ENCODE data around the gene TBC1D14.
"Not testable (repeated sequence)": the region's sequence is repeated elsewhere in the genome, so short reads cannot be mapped to it uniquely, and the experiment has no call there.

Gene TBC1D14

DNA sequence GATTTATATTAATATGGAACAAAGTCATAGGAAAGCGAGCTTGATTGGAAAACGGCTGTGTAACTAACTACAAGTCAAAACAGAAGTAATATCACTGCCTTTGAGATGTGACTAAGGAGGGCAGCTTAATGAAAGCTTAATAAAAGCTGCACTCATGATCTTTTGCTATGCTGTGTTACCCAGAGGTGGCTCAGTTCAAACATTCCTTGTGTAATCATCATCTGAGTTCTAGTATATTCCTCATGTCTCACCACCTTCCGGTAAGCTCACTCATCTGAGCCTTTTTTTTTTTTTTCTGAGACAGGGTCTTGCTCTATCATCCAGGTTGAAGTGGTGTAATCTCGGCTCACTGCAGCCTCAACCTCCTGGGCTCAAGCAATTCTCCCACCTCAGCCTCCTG lies 153.2 kb downstream of the TBC1D14 start:
- DNase-seq (ENCODE audit: low spot score): no peak

DNA sequence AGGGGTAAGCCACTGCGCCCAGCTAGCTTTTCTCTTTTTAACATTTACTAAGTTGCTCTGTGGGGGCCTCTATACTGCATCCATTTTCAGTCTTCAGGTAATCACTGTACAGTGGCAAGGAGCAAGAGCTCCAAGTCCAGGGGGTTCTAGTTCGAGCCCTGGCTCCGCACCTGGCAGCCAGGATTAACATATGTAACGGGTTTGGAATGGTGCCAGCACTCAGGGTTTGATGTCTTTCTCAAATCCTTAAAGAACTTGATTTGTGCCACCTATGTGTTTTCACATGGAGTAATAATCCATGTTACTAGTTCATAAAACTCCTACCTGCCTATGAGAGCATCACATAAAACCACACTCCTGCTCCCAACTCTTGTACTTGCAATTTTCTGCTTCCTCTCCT lies 153.7 kb downstream of the TBC1D14 start:
- DNase-seq (ENCODE audit: low spot score): no peak

DNA sequence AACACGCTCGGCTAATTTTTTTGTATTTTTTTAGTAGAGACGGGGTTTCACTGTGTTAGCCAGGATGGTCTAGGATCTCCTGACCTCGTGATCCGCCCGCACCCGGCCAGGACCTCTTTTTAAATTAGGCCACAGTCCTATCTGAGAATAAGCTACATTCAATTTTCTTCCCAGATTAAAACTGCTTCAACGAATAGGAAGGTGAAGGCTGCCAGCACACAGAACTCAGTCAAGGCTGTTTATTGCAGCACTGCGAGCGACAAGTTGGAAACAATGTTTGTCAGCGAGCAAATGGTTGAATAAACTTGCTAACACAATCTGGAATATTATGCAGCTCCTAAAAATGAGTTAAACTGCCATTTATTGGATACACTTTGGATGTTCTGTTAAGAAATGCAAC lies 156.4 kb downstream of the TBC1D14 start:
- DNase-seq (ENCODE audit: low spot score): no peak

DNA sequence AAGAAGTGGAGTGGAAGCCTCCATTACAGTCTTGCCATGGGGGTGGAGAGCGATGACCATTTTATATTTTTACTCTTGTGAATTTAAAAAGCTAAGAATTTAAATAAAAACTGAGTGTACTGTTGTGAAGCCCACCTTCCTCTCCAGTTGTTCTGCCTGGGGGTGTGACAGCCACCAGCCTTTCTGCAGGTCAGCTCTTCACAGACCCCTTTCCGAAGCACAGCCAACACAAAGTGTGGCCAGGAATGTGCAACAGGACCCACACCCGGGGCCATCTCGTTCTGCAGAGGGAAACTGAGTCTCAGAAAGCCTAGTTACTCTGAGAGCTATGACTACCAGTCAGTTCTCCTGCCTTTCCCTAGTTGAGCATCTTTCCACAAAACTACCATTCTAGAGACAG lies 156.9 kb downstream of the TBC1D14 start:
- no peak for DNase-seq (ENCODE audit: low spot score)

DNA sequence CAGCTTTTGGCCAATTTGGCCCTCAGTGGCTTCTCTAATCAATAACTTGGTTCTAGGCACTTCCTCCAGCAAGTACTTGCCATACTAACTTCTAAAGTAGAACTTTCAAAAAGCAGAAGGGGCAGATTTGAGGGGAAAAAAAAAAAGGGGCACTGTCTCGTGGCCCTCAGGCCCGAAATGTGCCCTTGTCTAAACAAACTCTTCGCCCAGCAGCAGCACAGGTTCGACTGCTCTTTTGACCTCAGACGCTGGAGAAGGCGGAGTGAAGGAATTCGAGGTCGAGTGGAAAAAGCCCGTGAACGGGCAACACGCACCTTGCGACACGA lies 157.5 kb downstream of the TBC1D14 start:
- no peak for DNase-seq (ENCODE audit: low spot score)

DNA sequence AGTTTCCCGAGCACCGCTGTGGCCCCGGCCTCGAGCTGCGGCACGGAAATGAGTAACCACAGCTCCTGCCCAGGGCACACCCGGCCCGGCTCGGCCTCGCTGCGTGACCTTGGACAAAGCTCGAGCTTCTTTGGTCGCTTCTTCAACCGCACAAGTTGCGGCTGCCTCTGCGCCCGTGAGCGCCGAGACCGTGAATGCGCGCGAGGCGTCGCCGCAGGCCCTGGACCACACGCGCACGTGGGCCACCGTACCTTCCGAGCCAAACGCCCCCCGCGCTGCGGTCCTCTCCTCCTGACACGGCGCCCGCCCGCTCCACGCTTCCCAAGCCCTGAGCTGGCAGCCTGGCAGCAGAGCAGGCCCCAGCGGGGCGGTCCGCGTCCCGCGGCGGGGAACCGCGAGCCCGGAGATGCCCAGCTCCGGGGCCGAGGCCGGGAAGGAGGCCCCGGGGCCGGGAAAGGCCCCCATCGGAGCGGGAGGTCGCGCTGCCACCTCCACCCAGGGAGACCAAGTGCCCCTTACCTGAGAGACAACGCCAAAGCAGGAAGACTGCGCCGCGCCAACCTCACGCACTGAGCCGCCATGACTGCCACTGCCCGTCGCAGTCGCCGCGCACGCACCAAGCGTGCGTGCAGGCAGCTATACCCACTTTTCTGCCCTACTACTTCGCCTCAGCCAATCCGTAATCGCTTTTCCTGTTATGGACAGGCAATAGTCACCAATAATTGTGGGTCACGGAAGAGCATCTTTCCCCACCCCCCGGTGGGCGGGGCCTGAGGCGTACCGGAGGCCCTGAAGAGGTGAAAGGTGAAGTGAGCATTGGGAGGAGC lies 158.0 kb downstream of the TBC1D14 start, which contains the start of gene GRPEL1:
GRPEL1 (minus strand) TSS at position 613 of the 827 bp plus-strand sequence; CDS start at position 581, 32 bp downstream.
- DNase-seq (ENCODE audit: low spot score): peak; percentile 98

DNA sequence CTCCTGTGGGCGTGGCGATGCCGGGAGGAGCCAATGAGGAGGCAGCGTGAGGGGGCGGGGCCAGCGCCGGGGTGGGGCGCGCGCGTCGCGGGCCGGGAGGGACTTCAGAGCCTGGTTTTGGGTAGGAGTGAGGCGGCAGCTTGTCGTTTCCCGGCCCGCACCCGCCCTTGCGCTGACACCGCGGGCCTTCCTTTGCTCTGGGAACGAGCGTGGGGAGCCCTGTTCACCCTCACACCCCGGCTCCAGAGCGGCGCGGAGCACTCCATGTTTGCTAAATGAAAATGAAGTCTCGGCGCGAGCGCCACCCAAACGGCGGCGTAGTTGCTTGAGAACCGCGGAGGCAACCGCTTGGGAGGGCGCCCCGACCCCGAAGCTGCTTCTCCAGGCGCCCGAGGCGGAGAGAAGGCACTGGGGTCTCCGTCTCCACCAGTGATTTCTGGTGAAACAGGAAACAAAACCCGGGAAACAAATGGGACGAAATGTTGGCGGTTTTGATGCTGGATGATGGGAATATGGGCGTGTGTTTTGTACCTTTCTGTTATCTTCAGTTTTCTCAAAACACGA lies 158.7 kb downstream of the TBC1D14 start:
- DNase-seq (ENCODE audit: low spot score): no peak

DNA sequence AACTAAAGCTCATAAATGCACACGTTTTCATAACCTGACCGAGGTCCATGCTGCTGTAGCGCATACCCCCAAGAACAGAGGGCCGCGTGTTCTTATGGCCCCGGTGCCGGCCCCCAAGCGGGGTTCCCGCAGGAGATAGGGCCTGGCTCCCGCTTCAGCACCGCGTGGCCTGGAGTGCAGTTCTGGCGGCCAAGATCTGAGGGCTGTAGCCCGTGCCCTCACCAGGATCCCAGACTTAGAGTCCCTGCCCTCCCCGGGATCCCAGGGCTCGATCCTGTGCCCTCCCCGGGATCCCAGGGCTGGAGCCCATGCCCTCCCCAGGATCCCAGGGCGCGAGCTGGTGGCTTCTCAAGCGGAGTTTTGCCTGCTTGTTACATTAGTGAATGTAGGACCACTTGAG lies 159.3 kb downstream of the TBC1D14 start:
- no peak for DNase-seq (ENCODE audit: low spot score)

DNA sequence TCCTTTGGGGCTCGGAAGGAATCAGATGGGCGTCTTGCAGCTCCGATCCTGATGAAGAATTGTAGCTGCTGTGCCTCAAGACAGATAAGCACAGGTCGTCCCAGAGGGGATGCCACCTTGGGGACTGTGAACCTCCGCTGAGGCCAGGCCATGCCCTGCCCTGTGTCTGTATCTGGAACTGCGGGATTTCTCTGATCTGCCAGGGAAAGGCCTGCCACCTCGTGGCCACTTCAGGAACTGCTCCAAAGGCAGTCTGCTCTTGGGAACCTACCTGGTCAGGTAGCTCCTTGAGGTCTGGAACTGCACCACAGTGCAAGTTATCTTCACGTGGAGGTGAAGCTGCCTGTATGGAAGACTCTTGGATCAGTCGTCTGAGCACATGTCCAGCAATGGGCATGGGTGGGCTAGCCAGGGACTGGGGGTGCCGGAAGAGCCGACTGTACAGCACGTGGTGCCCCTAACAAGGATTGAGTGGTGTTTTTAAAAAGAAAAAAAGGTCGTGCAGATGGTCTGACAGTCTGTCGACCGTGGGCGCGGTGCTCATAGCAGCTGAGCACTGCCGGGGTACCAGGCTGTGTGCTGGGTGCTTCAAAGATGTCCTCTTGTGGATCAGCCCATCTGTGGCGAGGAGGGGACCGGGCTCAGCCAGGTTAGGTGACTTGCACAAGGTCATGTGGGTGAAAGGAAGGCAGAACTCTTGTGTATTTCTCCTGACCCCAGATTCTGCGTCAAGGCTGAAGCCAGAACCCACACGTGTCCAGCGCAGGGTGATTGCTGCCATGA lies 161.3 kb downstream of the TBC1D14 start:
- peak; percentile 73 for DNase-seq (ENCODE audit: low spot score)

DNA sequence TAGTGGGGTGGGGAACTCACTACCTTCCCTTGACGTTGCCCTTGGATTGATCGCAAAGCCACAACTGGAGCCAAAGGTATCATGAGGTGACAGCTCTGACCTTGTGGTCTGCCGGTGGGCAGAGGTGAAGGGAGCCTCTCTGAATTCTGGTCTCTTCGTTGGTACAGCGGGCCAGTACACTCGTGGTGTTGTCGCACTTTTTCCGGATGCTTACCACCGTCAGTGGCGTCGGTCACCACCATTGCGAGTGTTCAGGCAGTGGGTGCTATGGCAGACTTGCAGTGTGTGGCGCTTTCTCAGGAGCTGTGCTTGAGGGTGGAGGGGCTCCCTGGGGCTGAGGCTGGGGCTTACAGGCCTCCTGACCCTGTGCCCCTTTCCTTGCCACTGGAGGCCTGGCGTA lies 163.4 kb downstream of the TBC1D14 start:
- no peak for DNase-seq (ENCODE audit: low spot score)

DNA sequence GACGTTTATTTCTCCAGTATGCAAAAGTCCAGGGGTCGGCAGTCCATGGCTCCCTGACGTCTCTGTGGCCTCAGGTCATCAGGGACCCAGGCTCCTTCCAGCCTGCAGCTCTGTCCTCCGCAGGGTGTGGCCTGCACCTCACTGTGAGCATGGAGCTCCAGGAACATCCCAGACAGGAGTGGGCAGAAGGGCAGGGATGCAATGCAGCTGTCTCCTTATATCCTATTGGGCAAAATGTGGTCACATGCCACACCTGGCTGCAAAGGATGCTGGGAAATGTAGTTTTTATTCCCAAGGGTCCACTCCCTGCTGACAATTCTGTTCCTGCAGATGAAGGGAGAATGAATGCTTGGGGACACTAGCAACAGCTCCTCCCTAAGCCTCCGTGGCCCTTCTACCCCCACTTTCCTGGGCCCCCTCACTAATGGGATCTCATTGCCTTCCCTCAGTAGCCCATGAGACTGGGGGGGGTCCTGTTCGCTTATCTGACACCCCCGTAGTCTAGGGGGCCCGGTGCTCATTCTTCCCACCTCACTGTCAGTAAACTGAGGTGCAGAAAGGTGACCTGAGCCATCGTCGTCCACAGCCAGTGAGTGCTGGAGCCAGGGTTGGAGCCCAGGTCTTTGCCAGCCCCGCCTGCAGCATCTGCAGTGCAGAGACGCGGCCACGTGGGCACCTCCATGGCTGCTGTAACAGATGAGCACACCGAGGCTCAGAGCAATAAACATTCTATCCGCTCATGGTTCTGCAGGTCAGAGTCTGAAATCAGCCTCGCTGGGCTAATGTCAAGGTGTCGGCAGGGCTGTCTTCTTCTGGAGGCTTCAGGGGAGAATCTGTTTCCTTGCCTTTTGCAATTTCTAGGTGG lies 164.1 kb downstream of the TBC1D14 start:
- peak; percentile 71 for DNase-seq (ENCODE audit: low spot score)

DNA sequence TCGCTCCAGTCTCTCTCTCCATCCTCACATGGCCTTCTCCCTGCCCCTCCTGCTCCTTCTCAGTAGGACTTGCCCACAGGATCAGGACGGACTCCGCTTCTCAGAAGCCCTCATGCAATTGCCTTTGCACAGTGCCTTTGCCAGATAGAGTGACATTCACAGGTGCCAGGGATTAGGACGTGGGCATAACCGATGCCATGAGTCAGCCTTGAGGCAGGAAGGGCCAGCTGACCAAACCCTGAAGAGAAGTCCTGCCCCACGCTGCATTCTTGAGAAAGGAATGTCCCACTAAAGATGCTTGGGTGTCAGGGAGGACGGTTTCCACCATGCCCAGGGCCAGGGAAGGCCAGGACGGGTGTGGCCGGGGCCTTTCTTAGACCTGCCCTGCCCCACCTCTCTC lies 164.8 kb downstream of the TBC1D14 start:
- DNase-seq (ENCODE audit: low spot score): peak; percentile 60

DNA sequence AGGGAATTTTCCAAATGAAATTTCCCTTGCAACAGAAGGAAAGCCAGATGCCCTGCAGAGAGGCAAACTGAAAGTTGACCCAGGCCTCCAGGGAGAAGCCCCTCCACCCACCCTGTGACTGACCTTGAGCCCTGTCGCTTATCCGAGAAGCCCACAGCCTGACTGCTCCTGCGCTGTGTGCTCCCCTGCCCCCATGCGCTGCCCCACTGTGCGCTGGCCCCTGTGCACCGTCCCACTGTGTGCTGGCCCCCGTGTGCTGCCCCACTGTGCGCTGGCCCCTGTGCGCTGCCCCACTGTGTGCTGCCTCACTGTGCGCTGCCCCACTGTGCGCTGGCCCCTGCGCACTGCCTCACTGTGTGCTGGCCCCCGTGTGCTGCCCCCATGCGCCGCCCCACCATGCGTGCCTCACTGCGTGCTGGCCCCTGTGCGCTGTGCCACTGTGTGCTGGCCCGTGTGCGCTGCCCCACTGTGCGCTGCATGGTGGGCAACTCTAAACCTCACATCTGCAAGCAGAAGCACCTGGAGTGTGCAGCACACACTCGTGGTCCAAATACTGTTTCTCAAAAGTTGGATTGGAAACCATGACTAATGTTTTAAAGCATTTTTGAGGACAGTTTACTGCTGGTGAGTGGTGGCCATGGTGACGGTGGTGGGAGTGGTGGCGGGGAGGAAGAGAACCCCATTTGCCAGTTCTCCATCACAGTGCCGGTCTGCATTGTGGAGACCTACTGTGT lies 166.5 kb downstream of the TBC1D14 start:
- peak; percentile 4 for DNase-seq (ENCODE audit: low spot score)

DNA sequence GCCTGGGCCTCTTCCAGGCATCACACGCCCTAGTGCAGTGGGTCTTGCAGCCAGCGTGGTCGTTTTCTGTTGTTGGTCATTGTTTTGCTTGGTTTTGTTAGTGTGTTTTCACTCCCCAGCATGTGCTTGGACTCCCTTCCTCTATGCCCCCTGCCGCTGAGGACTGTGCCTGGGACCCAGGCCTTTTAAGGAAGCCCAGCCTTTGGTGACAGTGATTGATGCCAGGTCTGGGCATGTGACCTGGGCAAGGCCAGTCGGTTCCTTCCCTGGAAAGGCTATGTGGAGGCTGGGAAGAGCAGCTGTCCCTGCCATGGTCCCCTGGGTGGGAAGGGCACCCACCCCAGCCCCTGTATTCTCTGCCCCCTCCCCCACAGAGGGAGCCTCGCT lies 167.1 kb downstream of the TBC1D14 start:
- DNase-seq (ENCODE audit: low spot score): no peak

DNA sequence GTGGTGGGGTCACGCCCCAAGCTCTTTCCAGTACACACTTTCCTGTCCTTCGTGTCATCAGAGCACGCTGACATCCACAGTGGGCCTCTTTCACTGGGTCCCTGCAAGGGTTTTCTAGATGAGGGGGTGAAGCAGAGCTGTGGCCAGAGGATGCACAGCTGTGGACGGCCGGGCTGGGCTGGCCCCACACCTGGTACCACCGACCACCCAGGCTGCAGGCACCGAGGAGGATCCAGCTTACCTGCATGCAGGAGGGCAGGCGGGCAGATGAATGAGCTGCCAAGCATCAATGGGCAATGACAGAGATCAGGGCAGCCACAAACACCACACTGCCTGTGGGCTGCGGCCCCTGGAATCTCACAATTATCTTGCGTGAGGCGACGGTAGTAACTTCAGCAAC lies 167.7 kb downstream of the TBC1D14 start:
- no peak for DNase-seq (ENCODE audit: low spot score)

DNA sequence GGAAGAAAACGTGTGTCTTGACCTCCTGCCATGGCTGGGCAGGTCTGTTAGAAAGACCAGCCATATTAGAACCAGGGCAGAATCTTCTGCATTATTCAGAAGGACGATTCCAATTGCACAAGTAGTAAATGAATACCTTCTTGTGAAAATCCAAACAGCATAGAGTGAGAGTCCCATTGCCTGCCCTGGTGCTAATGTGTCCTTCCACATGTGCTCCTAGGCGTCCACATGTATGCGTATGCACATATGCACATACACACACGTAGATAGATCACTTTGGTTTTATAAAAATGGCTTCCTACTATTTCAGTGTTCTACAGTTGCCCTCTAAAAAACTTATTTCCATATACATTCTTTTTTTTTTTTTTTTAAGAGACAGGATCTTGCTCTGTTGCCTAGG lies 168.4 kb downstream of the TBC1D14 start:
- no peak for DNase-seq (ENCODE audit: low spot score)

DNA sequence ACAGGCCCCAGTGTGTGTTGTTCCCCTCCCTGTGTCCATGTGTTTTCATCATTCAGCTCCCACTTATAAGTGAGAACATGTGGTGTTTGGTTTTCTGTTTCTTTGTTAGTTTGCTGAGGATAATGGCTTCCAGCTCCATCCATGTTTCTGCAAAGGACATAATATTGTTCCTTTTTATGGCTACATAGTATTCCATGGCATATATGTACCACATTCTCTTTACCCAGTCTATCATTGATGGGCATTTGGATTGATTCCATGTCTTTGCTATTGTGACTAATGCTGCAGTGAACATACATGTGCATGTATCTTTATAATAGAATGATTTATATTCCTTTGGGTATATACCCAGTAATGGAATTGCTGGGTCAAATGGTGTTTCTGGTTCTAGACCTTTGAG lies 169.9 kb downstream of the TBC1D14 start:
- not testable (repeated sequence) for DNase-seq (ENCODE audit: low spot score)

DNA sequence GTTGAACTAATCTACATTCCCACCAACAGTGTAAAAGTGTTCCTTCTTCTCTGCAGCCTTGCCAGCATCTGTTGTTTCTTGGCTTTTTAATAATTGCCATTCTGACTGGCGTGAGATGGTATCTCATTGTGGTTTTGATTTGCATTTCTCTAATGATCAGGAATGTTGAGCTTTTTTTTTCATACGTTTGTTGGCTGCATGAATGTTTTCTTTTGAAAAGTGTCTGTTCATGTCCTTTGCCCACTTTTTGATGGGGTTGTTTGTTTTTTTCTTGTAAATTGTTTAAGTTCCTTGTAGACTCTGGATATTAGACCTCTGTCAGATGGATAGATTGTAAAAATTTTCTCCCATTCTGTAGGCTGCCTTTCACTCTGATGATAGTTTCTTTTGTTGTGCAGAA lies 170.3 kb downstream of the TBC1D14 start:
- not testable (repeated sequence) for DNase-seq (ENCODE audit: low spot score)

Data from SW480 (cell line).